HCT116 (cell line): ENCODE results near the gene ZDHHC4. TPM values are rescaled to one million over a fixed set of nuclear protein-coding genes. Genes with fewer than 3 reads are reported as not detected.

Source experiments
- ATAC-seq: fragments of 200-7000 bp; cut with Tn5 transposase; 2 replicates; pipeline ENCODE4 v1.9.1; 2020; ENCODE audit warnings: mild to moderate bottlenecking, moderate library complexity
- BruUV-seq: library from RNA; stranded (reverse); fragments of 400-500 nt; replicated peaks from 2 replicates; lab custom pipeline; 2021; lab: Mats Ljungman, UMichigan
- CTCF ChIA-PET: fragments of 300-600 bp; sonication (Branson Sonifier 250); formaldehyde crosslinking; loops from one replicate; lab custom pipeline; 2021; ENCODE audit warnings: antibody characterized with exemption; lab: Charles Lee
- POLR2A ChIA-PET: fragments of 300-600, 350-600 bp; sonication (Branson Sonifier 250); formaldehyde crosslinking; loops from one replicate; lab custom pipeline; 2021; ENCODE audit warnings: antibody characterized with exemption; lab: Charles Lee
- RAD21 ChIA-PET, 2 experiments: fragments of 300-600 bp; sonication (Branson Sonifier 250); formaldehyde crosslinking; loops; one replicate each; lab custom pipeline; 2023; ENCODE audit warnings: low total read pairs in 2 of 2; ENCODE audit not compliant: uncharacterized antibody in 2 of 2, unreplicated experiment in 2 of 2, low non-redundant PET in 1 of 2; lab: Charles Lee
- DNase-seq: peaks from one replicate; pipeline ENCODE4 v3.0.0-alpha.2; 2010; ENCODE audit warnings: low read depth, low spot score
- H2AFZ ChIP-seq: fragments of 200-600 bp; shearing (Covaris generic), sonication (generic); 2 replicates; pipeline ENCODE4 v1.6.1; 2017; ENCODE audit warnings: low read depth, mixed run types, mixed read lengths, antibody characterized with exemption, low read length; ENCODE audit not compliant: poor library complexity, severe bottlenecking
- H3K27ac ChIP-seq: 2 replicates; pipeline ENCODE4 v1.5.1; 2012; ENCODE audit warnings: low read depth, low read length
- H3K27me3 ChIP-seq: fragments of 200-600 bp; sonication (generic); 2 replicates; pipeline ENCODE4 v1.6.1; 2016; ENCODE audit warnings: mixed run types, low read length, mixed read lengths; ENCODE audit not compliant: insufficient read depth
- H3K36me3 ChIP-seq, 2 experiments: fragments of 200-500 bp in 1 of 2; fragments of 200-600 bp in 1 of 2; sonication (Bioruptor generic) in 1 of 2; sonication (generic) in 1 of 2; 2 replicates each; pipeline versions ENCODE4 v1.5.1 to v1.6.1; 2014 to 2016; ENCODE audit warnings: low read length in 2 of 2, inconsistent platforms in 1 of 2, mixed read lengths in 1 of 2, mixed run types in 1 of 2; ENCODE audit not compliant: insufficient read depth in 2 of 2, control insufficient read depth in 1 of 2
- H3K4me1 ChIP-seq, 2 experiments: fragments of 200-600 bp in 1 of 2; sonication (generic) in 1 of 2; 2 replicates each; pipeline versions ENCODE4 v1.5.1 to v1.6.1; 2012 to 2017; ENCODE audit warnings: low read length in 2 of 2, inconsistent platforms in 1 of 2, mild to moderate bottlenecking in 1 of 2, mixed read lengths in 1 of 2, mixed run types in 1 of 2, moderate library complexity in 1 of 2; ENCODE audit not compliant: insufficient read depth in 2 of 2, control insufficient read depth in 1 of 2
- H3K4me2 ChIP-seq: fragments of 200-600 bp; sonication (generic); 2 replicates; pipeline ENCODE4 v1.6.1; 2017; ENCODE audit warnings: mixed run types, low read length, mixed read lengths
- H3K4me3 ChIP-seq, 2 experiments: fragments of 200-600 bp in 1 of 2; sonication (generic) in 1 of 2; replicated peaks in 1 of 2; 2 replicates each; pipeline ENCODE4 v1.5.1; 2011 to 2016; ENCODE audit warnings: low read length in 2 of 2, control low read depth in 1 of 2, low read depth in 1 of 2, mild to moderate bottlenecking in 1 of 2, mixed read lengths in 1 of 2, mixed run types in 1 of 2
- H3K79me2 ChIP-seq: fragments of 200-600 bp; sonication (generic); 2 replicates; pipeline ENCODE4 v1.6.1; 2017; ENCODE audit warnings: mild to moderate bottlenecking, mixed run types, low read length, moderate library complexity, mixed read lengths; ENCODE audit not compliant: insufficient read depth
- H3K9ac ChIP-seq: fragments of 200-600 bp; sonication (generic); 2 replicates; pipeline ENCODE4 v1.6.1; 2016; ENCODE audit warnings: low read length, mixed read lengths
- H3K9me2 ChIP-seq: fragments of 200-600 bp; sonication (generic), shearing (Covaris generic); 2 replicates; pipeline ENCODE4 v1.6.1; 2017; ENCODE audit warnings: mixed run types, mild to moderate bottlenecking, moderate library complexity; ENCODE audit not compliant: insufficient read depth
- H3K9me3 ChIP-seq, 2 experiments: fragments of 200-500 bp in 1 of 2; fragments of 200-600 bp in 1 of 2; sonication (Bioruptor generic) in 1 of 2; sonication (generic) in 1 of 2; 2 replicates each; pipeline ENCODE4 v1.6.1; 2014 to 2017; ENCODE audit warnings: low read length in 2 of 2, mixed read lengths in 2 of 2, inconsistent platforms in 1 of 2, low read depth in 1 of 2, mild to moderate bottlenecking in 1 of 2, mixed run types in 1 of 2, moderate library complexity in 1 of 2; ENCODE audit not compliant: control insufficient read depth in 1 of 2, insufficient read depth in 1 of 2
- H4K20me1 ChIP-seq: fragments of 200-600 bp; sonication (generic), shearing (Covaris generic); 2 replicates; pipeline ENCODE4 v1.6.1; 2017; ENCODE audit warnings: mixed run types, mild to moderate bottlenecking, moderate library complexity; ENCODE audit not compliant: insufficient read depth
- ELF1 ChIP-seq: IDR thresholded peaks from 2 replicates; pipeline ENCODE4 v1.6.1; 2012; ENCODE audit warnings: low read depth, borderline replicate concordance
- RAD21 ChIP-seq: IDR thresholded peaks from 2 replicates; pipeline ENCODE4 v1.6.1; 2012; ENCODE audit warnings: low read depth, mild to moderate bottlenecking
- REST ChIP-seq: IDR thresholded peaks from 2 replicates; pipeline ENCODE4 v1.6.1; 2012; ENCODE audit warnings: low read depth
- SP1 ChIP-seq: IDR thresholded peaks from 2 replicates; pipeline ENCODE4 v1.6.1; 2012; ENCODE audit warnings: low read depth
- SRF ChIP-seq: IDR thresholded peaks from 2 replicates; pipeline ENCODE4 v1.6.1; 2012; ENCODE audit warnings: low read depth
- ZNF274 ChIP-seq: fragments of 200-500 bp; sonication (Bioruptor generic); IDR thresholded peaks from 2 replicates; pipeline ENCODE4 v1.6.1; 2014; ENCODE audit warnings: mild to moderate bottlenecking, low read depth, low read length, inconsistent platforms
- intact Hi-C: fragments of 100-400 bp; cut with micrococcal nuclease; formaldehyde crosslinking; loops from 2 replicates; pipeline ENCODE4 v1.10.0; 2022
- total RNA-seq: library from RNA; stranded (reverse); gene quantifications from one replicate; pipeline ENCODE4 v1.2.1, GENCODE V29; 2021; ENCODE audit not compliant: unreplicated experiment

The ZDHHC4 gene
- total RNA-seq, 1 experiment from 2014 or later: 59.3 TPM

GRCh38 chr7:6619961-6620360 is 42.7 kb downstream of the ZDHHC4 start:
- Histone ChIP-seq H3K9ac (no peak overlapping the region), H4K20me1 (no peaks in the 10 kb centered on the region), H3K4me2 (no peak overlapping the region), H3K79me2 (no peaks in the 10 kb centered on the region), H2AFZ (no peak overlapping the region), H3K9me2 (no peaks in the 10 kb centered on the region), H3K27ac (no peak overlapping the region), H3K4me3 (no peak overlapping the region), H3K27me3 (peaks cover 3% of the 10 kb centered on the region; the same call in 1 of the 2 replicates), H3K9me3 (no peaks in the 10 kb centered on the region), H3K4me1 (no peaks in the 10 kb centered on the region), H3K36me3 (no peaks in the 10 kb centered on the region)
- DNase-seq: no peak
- intact Hi-C loops: no loop called here
- TF ChIP-seq SRF: no peak
- TF ChIP-seq SP1: no peak
- no peak for TF ChIP-seq ELF1
- no peak for TF ChIP-seq ZNF274
- TF ChIP-seq RAD21: no peak
- no peak for TF ChIP-seq REST
- POLR2A ChIA-PET: no interaction called here
- CTCF ChIA-PET: no interaction called here
- RAD21 ChIA-PET: no interaction called here
- no TSS peak for BruUV-seq
- no peak for ATAC-seq
